GM19468 (cell line): ENCODE data around the gene RPL18A.

Experiments used
- ATAC-seq: cut with Tn5 transposase; IDR thresholded peaks from one replicate; pipeline ENCODE4 v1.9.1; 2021; ENCODE audit warnings: mild to moderate bottlenecking, moderate library complexity, moderate number of reproducible peaks; ENCODE audit not compliant: unreplicated experiment; ENCODE audit errors: extremely low read depth

Gene RPL18A

DNA sequence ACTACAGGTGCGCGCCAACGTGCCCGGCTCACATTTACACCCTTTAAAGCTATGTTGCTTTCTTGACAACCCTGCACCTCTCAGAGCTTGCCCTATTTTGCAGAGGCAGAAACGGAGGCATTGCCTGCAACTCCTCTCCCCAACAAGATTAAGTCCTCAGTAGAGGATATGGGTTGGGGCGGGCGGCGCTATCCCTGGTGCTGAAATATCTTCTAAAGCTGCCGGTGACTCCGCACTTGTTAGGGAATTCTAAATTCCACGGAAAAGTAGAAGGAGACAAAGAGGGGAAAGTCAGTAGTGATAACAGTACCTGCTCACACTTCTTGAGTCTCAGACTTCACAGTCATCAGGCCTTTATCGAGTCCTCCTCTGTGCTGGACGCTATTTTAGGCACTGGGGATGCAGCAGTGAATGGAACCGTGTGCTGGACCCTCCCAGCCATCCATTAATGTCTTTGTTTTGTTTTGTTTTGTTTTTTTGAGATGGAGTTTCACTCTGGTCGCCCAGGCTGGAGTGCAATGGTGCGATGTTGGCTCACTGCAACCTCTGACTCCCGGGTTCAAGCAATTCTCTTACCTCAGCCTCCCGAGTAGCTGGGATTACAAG is 30.0 kb downstream of the RPL18A start:
- no peak for ATAC-seq

DNA sequence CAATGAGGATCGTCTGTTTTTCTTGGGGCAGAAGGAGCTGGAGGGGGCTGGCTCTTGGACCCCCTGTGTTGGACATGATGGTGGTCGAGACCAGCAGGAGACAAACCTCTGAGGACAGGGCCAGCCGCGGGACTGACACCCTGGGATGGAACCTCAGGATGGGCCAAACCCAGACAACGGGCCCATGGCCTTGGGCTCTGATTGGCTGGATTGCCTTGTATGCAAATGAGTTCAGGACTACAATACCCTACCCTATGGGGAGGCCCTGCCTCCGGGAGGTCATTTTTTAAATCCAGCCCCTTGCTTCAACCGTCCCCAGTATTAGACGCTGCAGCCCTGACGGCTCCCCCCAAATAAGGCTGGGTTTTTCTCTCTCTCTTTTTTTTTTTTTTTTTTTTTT is 34.1 kb downstream of the RPL18A start:
- ATAC-seq: no peak

DNA sequence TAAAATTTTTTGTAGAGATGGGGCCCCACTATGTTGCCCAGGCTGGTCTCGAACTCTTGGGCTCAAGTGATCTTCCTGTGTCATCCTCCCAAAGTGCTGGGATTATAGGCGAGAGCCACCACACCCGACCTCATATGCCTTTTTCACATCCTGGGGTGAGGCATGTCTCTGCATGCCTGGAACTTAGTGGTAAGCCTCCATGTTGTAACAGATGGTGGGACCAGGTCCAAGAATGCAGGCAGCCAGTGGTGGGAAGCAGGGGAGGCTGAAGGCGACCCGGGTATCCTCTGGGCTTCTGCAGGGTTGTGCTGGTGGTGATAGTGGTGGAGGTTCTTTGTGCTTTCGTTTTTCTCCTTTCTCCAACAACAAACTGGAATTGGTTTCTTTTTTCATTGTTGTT is 43.0 kb downstream of the RPL18A start:
- ATAC-seq: no peak

DNA sequence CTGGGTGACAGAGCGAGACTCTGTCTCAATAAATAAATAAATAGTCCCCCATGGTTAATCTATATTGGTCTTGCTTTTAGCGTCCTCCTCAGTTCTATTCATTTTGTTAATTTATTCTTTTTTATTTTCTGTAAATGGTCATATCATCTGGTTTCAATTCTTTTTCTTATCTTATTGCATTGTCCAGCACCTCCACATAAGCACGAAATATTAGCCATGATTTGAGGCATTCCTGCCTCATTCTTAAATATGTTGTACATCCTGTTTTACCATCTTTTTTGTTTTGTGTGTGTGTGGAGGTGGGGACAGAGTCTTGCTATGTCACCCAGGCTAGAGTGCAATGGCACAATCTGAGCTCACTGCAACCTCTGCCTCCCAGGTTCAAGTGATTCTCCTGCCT is 48.5 kb downstream of the RPL18A start:
- no peak for ATAC-seq

DNA sequence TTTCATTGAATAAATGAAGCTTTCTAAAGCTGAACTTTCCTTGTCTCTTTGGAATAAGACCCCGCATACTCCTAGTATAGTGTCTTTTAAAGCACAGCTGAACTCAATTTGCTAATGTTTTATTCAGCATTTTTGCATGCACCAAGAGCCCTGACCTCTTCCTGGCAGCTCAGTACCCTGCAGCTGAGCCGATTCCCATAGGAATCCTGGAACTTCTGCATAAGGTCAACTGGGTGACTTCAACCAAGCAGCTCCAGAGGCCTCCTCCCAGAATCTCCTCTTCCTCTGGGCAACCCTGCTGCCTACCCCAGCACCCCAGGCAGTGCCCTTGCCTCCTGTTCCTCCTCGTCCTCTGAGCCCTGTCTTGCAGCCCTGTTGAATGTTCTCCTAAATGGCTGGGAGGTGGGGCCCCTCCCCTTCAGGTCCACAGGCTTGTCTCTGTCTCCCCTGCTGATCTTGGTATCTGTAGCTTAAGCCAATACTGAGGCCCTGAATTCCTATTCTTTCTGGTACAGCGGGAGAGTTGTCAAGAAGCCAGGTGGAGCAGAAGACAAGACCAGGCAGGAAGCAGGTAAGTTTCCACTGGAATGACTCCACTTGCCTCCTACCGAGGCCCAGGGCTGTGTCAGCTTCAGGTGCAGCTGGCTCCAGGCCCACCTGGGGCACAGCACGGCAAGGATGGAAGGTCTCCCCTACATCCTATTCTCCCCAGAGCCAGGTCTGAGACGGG is 49.5 kb downstream of the RPL18A start:
- ATAC-seq: no peak

DNA sequence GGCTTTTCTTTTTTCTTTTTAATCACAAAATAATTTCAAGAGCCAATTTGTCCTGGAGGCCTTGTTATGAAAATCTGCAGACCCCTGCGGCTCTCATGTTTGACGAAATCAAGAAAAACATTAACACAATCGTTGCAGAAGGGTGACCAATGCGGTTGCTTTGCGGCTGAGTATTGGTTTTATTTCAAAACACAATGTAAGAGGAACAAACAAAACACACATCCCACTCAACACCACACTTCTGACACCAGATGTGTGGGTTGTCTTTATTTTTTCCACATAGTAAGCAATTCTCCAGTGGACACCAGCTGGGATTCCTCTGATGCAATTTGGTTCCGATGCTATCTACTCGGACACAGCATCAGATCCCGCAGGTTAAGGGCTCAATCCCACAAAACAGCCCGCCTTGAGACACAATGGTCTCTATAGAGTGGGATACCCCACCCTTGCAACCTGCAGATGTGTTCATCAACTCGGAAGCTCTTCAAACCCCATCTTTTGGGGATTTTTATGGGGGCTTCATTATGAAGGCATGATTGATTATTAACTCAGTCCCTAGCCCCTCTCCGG is 51.2 kb downstream of the RPL18A start:
- no peak for ATAC-seq
